GM21825 (cell line): ENCODE data around the gene DMRTA2.
"Not testable (repeated sequence)": the region's sequence is repeated elsewhere in the genome, so short reads cannot be mapped to it uniquely, and the experiment has no call there.

Experiments used
- ATAC-seq: cut with Tn5 transposase; IDR thresholded peaks from one replicate; pipeline ENCODE4 v1.9.1; 2021; ENCODE audit warnings: mild to moderate bottlenecking, moderate library complexity; ENCODE audit not compliant: unreplicated experiment

The DMRTA2 gene

DNA sequence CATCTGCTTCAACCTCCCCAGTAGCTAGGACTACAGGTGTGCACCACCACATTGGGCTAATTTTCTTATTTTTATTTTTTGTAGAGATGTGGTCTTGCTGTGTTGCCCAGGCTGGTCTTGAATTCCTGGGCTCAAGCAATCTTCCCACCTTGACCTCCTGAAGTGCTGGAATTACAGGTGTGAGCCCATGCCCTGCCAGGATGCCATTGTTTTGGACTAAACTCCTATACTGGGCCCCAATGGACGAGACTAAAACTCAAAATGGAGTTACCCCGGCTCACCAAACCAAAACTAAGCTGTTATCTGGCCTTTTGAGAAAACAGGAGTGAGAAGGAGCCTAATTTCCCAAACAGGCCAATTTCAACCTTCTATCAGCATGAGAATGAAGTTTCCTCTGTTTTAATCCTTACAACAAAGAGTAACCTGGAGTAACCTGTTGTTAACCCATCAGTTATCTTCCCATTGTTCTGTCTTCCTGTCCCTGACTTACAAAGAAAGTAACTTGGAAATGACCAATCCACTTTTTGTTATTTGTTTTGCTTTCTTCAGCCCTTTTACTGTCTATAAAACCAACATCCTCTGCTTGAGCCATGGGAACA is 29.6 kb downstream of the DMRTA2 start:
- no peak for ATAC-seq

GRCh38 chr1:50381551-50381950 is 41.7 kb downstream of the DMRTA2 start:
- not testable (repeated sequence) for ATAC-seq

GRCh38 chr1:50378770-50379169 is 44.5 kb downstream of the DMRTA2 start:
- no peak for ATAC-seq

GRCh38 chr1:50373532-50373931 is 49.7 kb downstream of the DMRTA2 start:
- ATAC-seq = no peak

GRCh38 chr1:50371749-50372148 is 51.5 kb downstream of the DMRTA2 start:
- no peak for ATAC-seq

DNA sequence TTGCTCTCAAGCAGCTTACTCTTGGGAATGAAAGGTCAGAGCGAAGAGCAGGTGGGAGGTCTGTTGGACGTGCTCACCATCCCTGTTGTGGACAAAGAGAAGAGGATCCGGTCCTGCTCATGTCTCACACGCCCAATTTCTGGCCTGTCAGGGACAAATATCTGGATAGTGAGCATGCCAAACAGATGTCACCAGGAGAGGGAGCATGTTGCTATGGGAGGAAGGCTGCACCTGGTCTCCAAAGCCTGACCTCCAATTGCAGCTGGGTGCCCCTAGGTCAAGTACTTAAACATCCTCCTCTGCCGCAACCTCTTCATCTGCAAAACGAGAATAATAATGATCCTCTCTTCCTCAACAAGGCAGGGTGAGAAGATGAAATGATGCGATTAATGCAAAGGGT is 53.4 kb downstream of the DMRTA2 start:
- ATAC-seq = no peak

- no peak for ATAC-seq
These were observed 54.1 kb downstream of the DMRTA2 start for GRCh38 chr1:50369008-50369634.

- ATAC-seq = no peak
These were observed 54.9 kb downstream of the DMRTA2 start for GRCh38 chr1:50368179-50369007.
